Stimulated activated CD8-positive, alpha-beta memory T cell treated with anti-CD3 and anti-CD28 coated beads, Interleukin-7, amount 100 ng/mL, for 48 hours (primary cell): ENCODE data around the gene RAB17.
A peak's percentile ranks its signal among the peaks of the same experiment; 100 is the strongest.
"Not testable (repeated sequence)": the region's sequence is repeated elsewhere in the genome, so short reads cannot be mapped to it uniquely, and the experiment has no call there.

Source experiments
- DNase-seq, 2 donors: peaks; one replicate each; pipeline ENCODE4 v3.0.0-alpha.2; 2020; ENCODE audit warnings: low read depth in 1 of 2; ENCODE audit errors: extremely low read depth in 1 of 2

The RAB17 gene

DNA sequence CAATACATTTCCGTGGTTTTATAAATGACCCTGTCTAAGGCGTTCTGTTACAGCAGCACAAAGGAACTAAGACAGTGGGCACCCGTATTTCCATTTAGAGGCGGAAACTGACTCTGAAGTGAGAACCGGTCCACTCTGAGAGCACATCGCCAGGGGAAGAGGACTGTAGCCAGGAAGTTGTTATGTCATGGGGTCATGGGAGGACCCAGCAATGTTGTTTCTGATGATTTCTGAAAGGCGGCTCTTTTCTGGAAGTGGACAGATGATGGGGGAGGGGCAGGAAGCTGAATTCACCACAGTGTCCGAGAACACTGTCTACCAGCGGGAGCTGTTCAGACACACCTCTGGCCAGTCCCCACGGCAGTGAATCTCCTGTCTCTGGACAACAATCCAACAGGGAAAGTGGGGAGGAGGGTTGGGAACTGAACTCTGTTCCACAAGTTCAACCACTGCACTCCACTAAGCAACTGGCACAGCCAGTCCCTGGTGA, 34.7 kb upstream of the RAB17 start:
- no peak for DNase-seq

DNA sequence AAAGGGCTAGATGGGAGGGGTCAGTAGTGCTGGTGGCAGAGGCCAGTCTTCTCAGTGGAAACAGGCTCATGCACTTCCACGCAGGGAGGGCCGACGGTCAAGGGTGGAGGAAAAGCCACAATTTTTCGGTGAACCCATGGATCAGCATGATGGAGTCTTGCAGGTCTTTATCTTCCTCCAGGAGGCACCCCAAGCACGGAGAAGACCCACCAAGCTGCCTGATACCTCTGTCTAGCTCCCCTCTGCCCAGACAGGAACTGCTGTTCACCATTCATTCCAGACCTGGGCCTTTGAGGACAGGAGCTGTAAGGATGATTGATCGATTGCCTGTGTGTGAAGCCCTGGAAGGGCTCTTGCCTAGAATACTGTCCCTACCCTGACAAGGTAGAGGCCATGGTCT, 34.0 kb upstream of the RAB17 start:
- DNase-seq, result no peak

DNA sequence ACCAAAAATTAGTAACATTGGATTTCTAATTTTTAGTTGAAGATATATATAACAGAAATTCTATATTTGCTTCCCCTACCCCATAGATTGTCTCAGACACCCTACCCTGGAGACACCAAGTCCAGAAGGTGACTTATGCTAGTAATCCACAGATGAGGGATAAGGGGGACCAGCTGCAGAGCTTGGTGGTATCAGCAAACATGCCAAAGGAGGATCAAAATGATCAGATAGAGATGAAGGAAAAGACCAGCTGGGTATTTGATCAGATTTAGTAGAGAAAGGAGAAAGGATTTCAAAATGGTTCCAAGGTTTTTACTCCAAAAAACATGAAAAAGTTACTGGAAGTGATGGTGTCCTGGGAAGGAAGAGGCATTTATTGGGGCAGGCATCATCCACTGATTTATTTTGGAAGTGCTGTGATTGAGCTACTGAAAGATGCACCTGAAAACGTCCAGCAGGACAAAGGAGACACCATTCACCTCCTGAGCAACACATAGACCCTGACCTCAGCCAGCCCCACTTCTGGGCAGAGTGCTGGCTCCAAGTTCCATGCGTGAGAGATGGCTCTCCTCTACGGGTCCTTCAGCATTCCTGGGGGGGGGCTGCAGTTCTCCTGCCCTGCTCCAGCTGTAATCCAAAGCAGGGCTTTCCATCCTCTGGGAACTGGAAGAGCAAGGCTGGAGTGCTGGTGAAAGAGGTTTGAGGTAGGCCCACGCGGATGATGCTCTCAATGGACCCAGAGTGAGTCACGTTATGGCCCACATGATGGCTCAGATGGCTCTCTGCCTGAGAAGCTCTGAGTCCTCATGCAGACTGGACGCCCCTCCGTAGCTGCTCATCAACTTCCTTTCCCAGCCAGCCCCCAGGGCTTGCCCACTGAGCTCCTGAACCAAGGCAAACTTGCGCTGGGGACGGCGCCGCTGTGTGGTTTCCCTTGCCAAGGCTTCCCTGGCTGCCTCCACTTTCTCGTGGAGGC, 33.2 kb upstream of the RAB17 start:
- DNase-seq, result no peak

GRCh38 chr2:237618449-237618848, 27.9 kb upstream of the RAB17 start:
- DNase-seq, result no peak

GRCh38 chr2:237617587-237617982, 27.1 kb upstream of the RAB17 start:
- DNase-seq, result no peak

DNA sequence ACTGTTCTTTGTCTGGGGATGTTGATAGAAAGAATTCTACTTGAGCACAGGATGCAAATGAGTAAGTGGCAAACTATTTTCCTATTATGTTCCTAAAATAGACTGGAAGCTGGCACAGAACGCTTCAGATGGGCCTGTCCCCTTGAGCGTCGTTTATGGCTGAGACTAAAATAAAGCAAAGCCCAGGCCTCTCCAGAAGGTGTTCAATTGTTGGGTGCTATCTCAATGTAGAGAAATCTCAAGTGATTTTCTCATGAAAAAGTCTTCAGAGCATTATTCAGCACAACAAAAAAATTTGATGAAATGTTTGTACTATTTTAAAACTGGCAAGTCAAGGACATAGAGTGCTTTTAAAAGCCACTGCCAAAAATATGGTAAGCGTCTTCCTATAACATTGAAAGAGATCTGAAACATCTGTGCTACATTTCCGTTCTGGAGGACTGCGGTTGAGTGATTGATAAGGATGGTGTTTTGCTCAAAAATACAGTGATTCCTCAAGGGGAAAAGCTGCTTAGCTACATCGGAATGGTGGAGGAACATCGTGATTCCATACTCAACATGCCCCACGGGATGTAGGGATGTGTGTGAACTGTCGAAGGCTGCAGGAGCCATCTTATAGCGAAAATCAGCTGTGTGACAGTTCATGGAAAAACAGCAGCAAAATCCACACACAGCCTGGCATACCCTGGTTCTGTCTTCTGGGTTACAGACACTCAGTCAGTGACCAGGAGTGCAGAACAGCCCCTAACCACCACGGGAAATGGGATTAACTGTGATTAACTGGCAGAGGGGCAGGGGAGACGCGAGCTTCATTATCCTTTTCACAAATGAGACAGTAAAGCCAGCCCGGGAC, 26.4 kb upstream of the RAB17 start:
- DNase-seq, result no peak

DNA sequence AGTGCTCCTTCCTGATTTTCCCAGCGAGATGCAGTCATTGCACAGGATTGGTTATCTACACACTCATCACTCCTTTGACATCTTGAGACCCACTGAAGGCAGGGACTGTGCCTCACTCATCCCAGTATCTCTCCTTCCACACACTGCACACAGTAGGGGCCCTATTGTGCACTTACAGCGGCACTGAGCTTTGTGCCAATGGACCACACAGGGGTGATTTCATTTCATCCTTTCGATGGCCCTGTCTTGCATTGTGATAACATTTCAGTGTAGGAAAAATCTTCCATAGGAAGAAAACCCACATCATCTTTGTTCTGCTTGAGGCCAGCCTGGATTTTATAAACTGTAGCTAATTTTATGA, 25.8 kb upstream of the RAB17 start:
- no peak for DNase-seq

- no peak for DNase-seq
Observed at GRCh38 chr2:237615631-237616249, 25.2 kb upstream of the RAB17 start.

- DNase-seq, result no peak
Observed at GRCh38 chr2:237614151-237614720, 23.7 kb upstream of the RAB17 start.

- DNase-seq, result no peak
Observed at GRCh38 chr2:237613679-237614078, 23.1 kb upstream of the RAB17 start.

GRCh38 chr2:237612527-237613357, 22.2 kb upstream of the RAB17 start:
- no peak for DNase-seq

DNA sequence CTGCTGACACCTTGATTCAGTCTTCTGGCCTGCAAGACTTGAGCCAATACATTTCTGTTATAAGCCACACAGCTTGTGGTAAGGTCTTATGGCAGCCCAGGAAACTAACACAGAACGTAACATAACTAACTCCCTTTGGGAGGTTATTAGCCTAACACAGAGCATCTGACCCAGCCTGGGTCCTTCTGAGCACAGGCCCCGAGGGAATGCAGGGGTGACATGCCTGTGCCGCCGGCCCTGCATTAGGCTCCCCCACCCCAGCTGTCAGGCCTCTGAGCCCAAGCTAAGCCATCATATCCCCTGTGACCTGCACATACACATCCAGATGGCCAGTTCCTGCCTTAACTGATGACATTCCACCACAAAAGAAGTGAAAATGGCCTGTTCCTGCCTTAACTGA, 16.0 kb upstream of the RAB17 start:
- not testable (repeated sequence) for DNase-seq

DNA sequence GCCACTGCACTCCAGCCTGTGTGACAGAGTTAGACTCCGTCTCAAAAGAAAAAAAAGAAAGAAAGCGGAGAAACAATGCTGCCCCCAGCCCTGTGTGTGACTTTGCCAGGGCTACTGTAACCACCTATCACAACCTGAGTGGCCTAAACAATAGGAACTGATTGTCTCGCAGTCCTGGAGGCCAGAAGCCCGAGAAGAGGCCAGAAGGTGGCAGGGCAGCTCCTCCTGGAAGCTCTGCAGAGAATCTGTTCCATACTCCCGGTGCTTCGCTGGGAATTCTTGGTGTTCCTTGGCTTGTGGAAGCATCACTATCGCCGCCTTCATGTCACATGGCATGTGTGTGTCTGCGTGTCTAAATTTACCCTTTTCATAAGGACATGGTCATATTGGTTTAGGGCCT, 14.4 kb upstream of the RAB17 start:
- DNase-seq, result no peak

- no peak for DNase-seq
Observed at GRCh38 chr2:237604391-237604790, 13.9 kb upstream of the RAB17 start.

GRCh38 chr2:237603718-237604362, 13.3 kb upstream of the RAB17 start:
- DNase-seq, result peak in 1 of 2 donors; percentile 18

DNA sequence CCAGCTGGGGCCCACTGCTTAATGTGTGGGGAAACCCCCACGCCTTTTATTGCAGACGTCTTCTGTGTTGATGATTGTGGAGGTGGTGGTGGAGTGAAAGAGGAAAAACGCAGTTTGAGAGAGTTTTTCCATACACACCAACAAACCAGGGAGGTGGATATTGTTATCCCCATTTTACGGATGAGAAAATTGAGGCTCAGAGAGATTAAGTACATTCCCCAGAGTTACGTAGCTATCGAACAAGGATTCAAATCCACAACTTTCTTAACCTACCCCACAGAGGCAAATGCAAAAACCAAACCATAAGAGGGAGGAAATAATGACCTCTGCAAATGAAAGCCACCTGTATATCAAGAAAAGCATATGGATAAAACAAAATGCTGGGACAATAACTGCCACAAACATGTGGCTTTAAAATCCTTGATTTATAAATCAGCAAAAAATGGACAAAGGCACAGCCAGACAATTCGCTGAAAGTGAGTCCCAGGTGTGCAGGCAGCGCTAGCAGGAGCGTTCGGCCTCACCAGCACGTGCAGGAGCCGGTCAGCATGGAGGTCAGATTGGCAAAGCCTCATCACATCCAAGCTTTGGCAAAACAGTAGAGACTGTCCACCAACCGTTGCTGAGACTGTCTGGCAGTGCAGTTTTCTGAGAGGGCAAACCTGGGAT, 12.6 kb upstream of the RAB17 start:
- DNase-seq, result no peak

GRCh38 chr2:237602409-237602808, 11.9 kb upstream of the RAB17 start:
- no peak for DNase-seq

DNA sequence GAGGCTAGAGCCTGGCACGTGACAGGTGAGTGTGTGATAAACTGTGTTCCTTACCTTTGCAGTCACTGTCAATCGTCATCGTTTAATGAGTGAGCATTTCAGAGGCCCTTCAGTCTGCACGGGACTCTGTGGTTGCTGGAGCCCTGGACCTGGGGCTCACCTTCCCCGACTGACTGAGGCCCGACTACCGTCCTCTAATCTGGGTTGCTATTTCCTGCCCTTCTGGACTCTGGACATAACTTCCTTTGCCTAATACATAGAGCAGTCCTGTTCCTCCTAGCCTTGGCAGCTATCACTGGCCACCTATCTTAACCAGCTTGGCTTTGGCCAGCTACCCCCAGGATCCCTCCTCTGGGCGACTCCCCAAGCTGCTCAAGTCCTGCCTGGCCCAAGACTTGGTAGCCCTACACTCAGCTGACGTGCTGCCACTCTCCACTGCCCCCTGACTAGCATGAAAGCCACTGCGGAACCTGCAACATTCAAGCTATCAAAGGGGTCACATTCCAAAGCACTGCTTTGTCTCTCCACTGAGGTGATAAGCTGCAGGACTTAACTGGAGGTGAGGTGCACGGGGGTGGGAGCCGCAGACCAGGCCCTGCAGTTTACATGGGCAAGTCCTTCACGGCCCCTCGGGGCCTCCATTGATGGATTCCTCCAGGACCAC, 11.1 kb upstream of the RAB17 start:
- no peak for DNase-seq
